IPS-18a (cell line): ENCODE measurements around the gene DUSP21.
"Not testable (repeated sequence)": the region's sequence is repeated elsewhere in the genome, so short reads cannot be mapped to it uniquely, and the experiment has no call there.

Experiments
- H3K27ac ChIP-seq: one replicate; pipeline ENCODE4 v1.5.1; 2013; ENCODE audit warnings: low read length
- H3K27me3 ChIP-seq: one replicate; pipeline ENCODE4 v1.6.1; 2013; ENCODE audit warnings: mild to moderate bottlenecking, low read length; ENCODE audit not compliant: control insufficient read depth, insufficient read depth
- H3K36me3 ChIP-seq: one replicate; pipeline ENCODE4 v1.6.1; 2013; ENCODE audit warnings: low read depth, low read length; ENCODE audit not compliant: control insufficient read depth
- H3K4me1 ChIP-seq: one replicate; pipeline ENCODE4 v1.6.1; 2013; ENCODE audit warnings: low read depth, low read length; ENCODE audit not compliant: control insufficient read depth
- H3K4me3 ChIP-seq: one replicate; pipeline ENCODE4 v1.5.1; 2013; ENCODE audit warnings: low read length
- H3K9ac ChIP-seq: one replicate; pipeline ENCODE4 v1.6.1; 2013; ENCODE audit warnings: mild to moderate bottlenecking, low read length, moderate library complexity
- H3K9me3 ChIP-seq: one replicate; pipeline ENCODE4 v1.6.1; 2013; ENCODE audit warnings: low read depth, low read length; ENCODE audit not compliant: control insufficient read depth

DUSP21 gene

GRCh38 chrX:44843753-44844152 is at the start of gene DUSP21:
DUSP21 (plus strand) TSS chrX:44844021; CDS start chrX:44844133, 112 bp downstream.
- Histone ChIP-seq H3K36me3 (no peaks in the 10 kb centered on the region), H3K9me3 (peaks cover 7% of the 10 kb centered on the region), H3K4me3 (no peak within 1 kb of the TSS), H3K27me3 (no peaks in the 10 kb centered on the region), H3K27ac (no peak within 1 kb of the TSS), H3K4me1 (no peaks in the 10 kb centered on the region), H3K9ac (no peak within 1 kb of the TSS)

GRCh38 chrX:44795945-44796450 is 47.8 kb upstream of the DUSP21 start:
- Histone ChIP-seq H3K9me3 (peaks cover 3% of the 10 kb centered on the region), H3K36me3 (no peaks in the 10 kb centered on the region), H3K4me1 (no peaks in the 10 kb centered on the region), H3K4me3 (no peak overlapping the region), H3K9ac (no peak overlapping the region), H3K27ac (no peak overlapping the region), H3K27me3 (no peaks in the 10 kb centered on the region)

- no peak overlapping the region for H3K4me3 ChIP-seq
- H3K4me1 ChIP-seq, result no peaks in the 10 kb centered on the region
- H3K9me3 ChIP-seq, result peaks cover 6% of the 10 kb centered on the region
- H3K27ac ChIP-seq, result no peak overlapping the region
- no peaks in the 10 kb centered on the region for H3K27me3 ChIP-seq
- H3K36me3 ChIP-seq, result no peaks in the 10 kb centered on the region
- H3K9ac ChIP-seq, result no peak overlapping the region
Measured at GRCh38 chrX:44802613-44803012, 41.2 kb upstream of the DUSP21 start.

- no peak overlapping the region for H3K4me3 ChIP-seq
- no peak overlapping the region for H3K9ac ChIP-seq
- H3K4me1 ChIP-seq, result no peaks in the 10 kb centered on the region
- peaks cover 11% of the 10 kb centered on the region for H3K9me3 ChIP-seq
- no peaks in the 10 kb centered on the region for H3K27me3 ChIP-seq
- H3K27ac ChIP-seq, result no peak overlapping the region
- H3K36me3 ChIP-seq, result no peaks in the 10 kb centered on the region
Measured at GRCh38 chrX:44815681-44816080, 28.1 kb upstream of the DUSP21 start.

GRCh38 chrX:44816367-44816766 is 27.5 kb upstream of the DUSP21 start:
- no peak overlapping the region for H3K4me3 ChIP-seq
- no peaks in the 10 kb centered on the region for H3K4me1 ChIP-seq
- H3K27ac ChIP-seq, result no peak overlapping the region
- H3K9ac ChIP-seq, result no peak overlapping the region
- H3K9me3 ChIP-seq, result peaks cover 11% of the 10 kb centered on the region
- no peaks in the 10 kb centered on the region for H3K36me3 ChIP-seq
- no peaks in the 10 kb centered on the region for H3K27me3 ChIP-seq

- H3K9ac ChIP-seq, result no peak overlapping the region
- peaks cover 11% of the 10 kb centered on the region for H3K9me3 ChIP-seq
- H3K27ac ChIP-seq, result no peak overlapping the region
- no peaks in the 10 kb centered on the region for H3K27me3 ChIP-seq
- H3K36me3 ChIP-seq, result no peaks in the 10 kb centered on the region
- H3K4me3 ChIP-seq, result no peak overlapping the region
- H3K4me1 ChIP-seq, result no peaks in the 10 kb centered on the region
Measured at GRCh38 chrX:44817029-44817428, 26.8 kb upstream of the DUSP21 start.

- no peaks in the 10 kb centered on the region for H3K27me3 ChIP-seq
- H3K9me3 ChIP-seq, result no peaks in the 10 kb centered on the region
- no peak overlapping the region for H3K9ac ChIP-seq
- no peak overlapping the region for H3K4me3 ChIP-seq
- H3K4me1 ChIP-seq, result no peaks in the 10 kb centered on the region
- no peak overlapping the region for H3K27ac ChIP-seq
- H3K36me3 ChIP-seq, result no peaks in the 10 kb centered on the region
Measured at GRCh38 chrX:44822601-44823000, 21.2 kb upstream of the DUSP21 start.

- H3K36me3 ChIP-seq, H3K9ac ChIP-seq, H3K4me3 ChIP-seq, H3K27me3 ChIP-seq, H3K27ac ChIP-seq, H3K9me3 ChIP-seq, H3K4me1 ChIP-seq: not testable (repeated sequence)
Measured at GRCh38 chrX:44823193-44823592, 20.6 kb upstream of the DUSP21 start.

GRCh38 chrX:44828008-44828605 is 15.7 kb upstream of the DUSP21 start:
- H3K4me3 ChIP-seq, result no peak overlapping the region
- H3K36me3 ChIP-seq, result no peaks in the 10 kb centered on the region
- no peaks in the 10 kb centered on the region for H3K27me3 ChIP-seq
- H3K27ac ChIP-seq, result no peak overlapping the region
- H3K9me3 ChIP-seq, result peaks cover 6% of the 10 kb centered on the region
- no peak overlapping the region for H3K9ac ChIP-seq
- no peaks in the 10 kb centered on the region for H3K4me1 ChIP-seq

- H3K27ac ChIP-seq, result no peak overlapping the region
- no peak overlapping the region for H3K4me3 ChIP-seq
- H3K9ac ChIP-seq, result no peak overlapping the region
- no peaks in the 10 kb centered on the region for H3K27me3 ChIP-seq
- H3K4me1 ChIP-seq, result no peaks in the 10 kb centered on the region
- peaks cover 6% of the 10 kb centered on the region for H3K9me3 ChIP-seq
- H3K36me3 ChIP-seq, result no peaks in the 10 kb centered on the region
Measured at GRCh38 chrX:44829832-44830231, 14.0 kb upstream of the DUSP21 start.

GRCh38 chrX:44842550-44843317 is 1.1 kb upstream of the DUSP21 start:
- Histone ChIP-seq H3K27me3 (no peaks in the 10 kb centered on the region), H3K27ac (no peak overlapping the region), H3K36me3 (no peaks in the 10 kb centered on the region), H3K4me3 (no peak overlapping the region), H3K9ac (no peak overlapping the region), H3K4me1 (no peaks in the 10 kb centered on the region), H3K9me3 (peaks cover 7% of the 10 kb centered on the region)

- H3K4me3 ChIP-seq, result no peak overlapping the region
- H3K36me3 ChIP-seq, result no peaks in the 10 kb centered on the region
- H3K4me1 ChIP-seq, result no peaks in the 10 kb centered on the region
- no peak overlapping the region for H3K27ac ChIP-seq
- H3K27me3 ChIP-seq, result no peaks in the 10 kb centered on the region
- H3K9ac ChIP-seq, result no peak overlapping the region
- peaks cover 7% of the 10 kb centered on the region for H3K9me3 ChIP-seq
Measured at GRCh38 chrX:44843318-44843702, 511 bp upstream of the DUSP21 start.
